ENCODE data around the gene RALGPS1. TPM values are rescaled to one million over a fixed set of nuclear protein-coding genes. Genes with fewer than 3 reads are reported as not detected.
"Not testable (repeated sequence)": the region's sequence is repeated elsewhere in the genome, so short reads cannot be mapped to it uniquely, and the experiment has no call there.

RALGPS1 gene
- total RNA-seq, 2 donors from 2014 or later = 9.7 to 17.7 TPM

DNA sequence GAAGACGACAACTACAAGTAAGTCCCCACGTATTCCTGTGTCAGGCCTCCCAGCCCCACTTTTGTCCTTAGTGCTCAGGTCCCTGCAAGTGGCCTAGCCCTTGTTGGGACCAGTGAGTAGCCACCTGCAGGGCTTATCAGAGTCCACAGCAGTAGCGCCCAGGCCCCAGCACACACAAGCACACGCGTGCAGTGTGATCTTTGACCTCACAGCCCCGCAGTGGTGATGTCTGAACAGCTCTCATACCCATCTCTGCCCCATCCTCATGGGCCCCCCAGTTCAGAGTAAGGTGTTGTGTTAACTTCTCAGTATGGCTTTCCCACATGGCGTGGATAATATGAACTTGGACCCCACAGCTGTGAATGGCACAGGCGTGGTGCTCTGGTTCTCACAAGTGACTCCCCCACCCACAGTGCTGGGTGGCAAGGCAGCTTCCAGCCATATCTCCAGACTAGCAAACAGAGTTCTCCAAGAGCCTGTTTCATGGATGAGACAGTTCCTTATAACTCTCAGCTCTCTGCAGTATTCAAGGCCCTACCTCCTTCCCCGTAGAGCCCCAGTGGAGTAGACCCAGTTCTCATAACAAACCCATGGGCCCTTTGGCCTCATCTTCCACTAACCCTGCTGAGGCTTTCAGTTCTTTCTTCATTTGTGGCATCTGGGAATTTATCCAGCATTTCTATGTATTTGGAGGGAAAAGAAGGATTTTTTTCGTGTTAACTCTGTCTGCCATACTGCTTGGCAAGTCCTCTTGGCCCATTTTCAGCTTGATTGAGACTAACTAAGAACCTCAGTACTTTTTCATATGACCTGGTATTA lies 254.4 kb downstream of the RALGPS1 start:
- H3K27me3 ChIP-seq = no peaks in the 10 kb centered on the region
- no peaks in the 10 kb centered on the region for H3K9me3 ChIP-seq
- H3K4me1 ChIP-seq = peaks cover 0 to 2% of the 10 kb centered on the region in 2 donors
- H3K36me3 ChIP-seq = no peaks in the 10 kb centered on the region
- H3K27ac ChIP-seq = no peak overlapping the region
- TF ChIP-seq, protein P1, sequence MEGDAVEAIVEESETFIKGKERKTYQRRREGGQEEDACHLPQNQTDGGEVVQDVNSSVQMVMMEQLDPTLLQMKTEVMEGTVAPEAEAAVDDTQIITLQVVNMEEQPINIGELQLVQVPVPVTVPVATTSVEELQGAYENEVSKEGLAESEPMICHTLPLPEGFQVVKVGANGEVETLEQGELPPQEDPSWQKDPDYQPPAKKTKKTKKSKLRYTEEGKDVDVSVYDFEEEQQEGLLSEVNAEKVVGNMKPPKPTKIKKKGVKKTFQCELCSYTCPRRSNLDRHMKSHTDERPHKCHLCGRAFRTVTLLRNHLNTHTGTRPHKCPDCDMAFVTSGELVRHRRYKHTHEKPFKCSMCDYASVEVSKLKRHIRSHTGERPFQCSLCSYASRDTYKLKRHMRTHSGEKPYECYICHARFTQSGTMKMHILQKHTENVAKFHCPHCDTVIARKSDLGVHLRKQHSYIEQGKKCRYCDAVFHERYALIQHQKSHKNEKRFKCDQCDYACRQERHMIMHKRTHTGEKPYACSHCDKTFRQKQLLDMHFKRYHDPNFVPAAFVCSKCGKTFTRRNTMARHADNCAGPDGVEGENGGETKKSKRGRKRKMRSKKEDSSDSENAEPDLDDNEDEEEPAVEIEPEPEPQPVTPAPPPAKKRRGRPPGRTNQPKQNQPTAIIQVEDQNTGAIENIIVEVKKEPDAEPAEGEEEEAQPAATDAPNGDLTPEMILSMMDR (IDR thresholded peaks at IDR 0.05) = no peak
- no peak overlapping the region for H3K4me3 ChIP-seq
- no peak for DNase-seq (ENCODE audit: low spot score)

DNA sequence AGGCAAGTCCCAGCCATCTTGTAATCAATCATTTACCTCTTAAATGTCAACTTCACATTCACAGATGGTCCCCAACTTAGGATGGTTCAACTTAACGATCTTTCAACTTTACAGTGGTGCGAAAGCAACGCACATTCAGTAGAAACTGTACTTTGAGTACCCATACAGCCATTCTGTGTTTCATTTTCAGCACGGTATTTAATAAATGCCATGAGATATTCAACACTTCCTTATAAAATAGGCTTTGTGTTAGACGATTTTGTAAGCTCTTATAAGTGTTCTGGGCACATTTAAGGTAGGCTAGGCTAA lies 254.9 kb downstream of the RALGPS1 start:
- Histone ChIP-seq H3K9me3 (no peaks in the 10 kb centered on the region), H3K27me3 (no peaks in the 10 kb centered on the region), H3K4me1 (no peaks in the 10 kb centered on the region), H3K36me3 (no peaks in the 10 kb centered on the region), H3K27ac (no peak overlapping the region), H3K4me3 (no peak overlapping the region)
- TF ChIP-seq, protein P1 (IDR thresholded peaks at IDR 0.05) = no peak
- no peak for DNase-seq (ENCODE audit: low spot score)

- DNase-seq (ENCODE audit: low spot score) = no peak
- H3K36me3 ChIP-seq = no peaks in the 10 kb centered on the region
- H3K9me3 ChIP-seq = no peaks in the 10 kb centered on the region
- no peak overlapping the region for H3K27ac ChIP-seq
- no peaks in the 10 kb centered on the region for H3K27me3 ChIP-seq
- no peak overlapping the region for H3K4me3 ChIP-seq
- no peaks in the 10 kb centered on the region for H3K4me1 ChIP-seq
- TF ChIP-seq, protein P1 (IDR thresholded peaks at IDR 0.05) = no peak
Observed at GRCh38 chr9:127170103-127170502, 255.5 kb downstream of the RALGPS1 start.

DNA sequence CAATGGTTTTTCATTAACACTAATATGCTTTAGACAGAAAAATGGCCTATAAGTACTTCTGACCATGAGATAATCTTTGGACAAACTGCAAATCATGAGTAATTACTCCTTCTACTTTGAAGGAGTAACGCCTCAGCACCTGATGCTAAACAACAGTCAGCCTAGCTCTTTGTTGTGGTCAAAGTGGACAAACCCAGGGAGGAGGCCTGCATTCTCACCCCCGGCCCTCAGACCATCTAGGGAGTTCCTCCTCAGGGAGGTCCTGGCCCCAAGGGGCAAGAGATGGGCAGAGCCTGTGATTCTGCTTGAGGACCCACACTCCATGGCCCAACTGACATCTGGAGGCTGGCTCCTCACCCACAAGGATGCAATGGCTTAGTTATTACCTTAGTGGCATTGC lies 256.1 kb downstream of the RALGPS1 start:
- H3K4me1 ChIP-seq = no peaks in the 10 kb centered on the region
- H3K36me3 ChIP-seq = no peaks in the 10 kb centered on the region
- peak; percentile 52 for DNase-seq (ENCODE audit: low spot score)
- TF ChIP-seq, protein P1 (IDR thresholded peaks at IDR 0.05) = no peak
- no peaks in the 10 kb centered on the region for H3K27me3 ChIP-seq
- no peaks in the 10 kb centered on the region for H3K9me3 ChIP-seq
- no peak overlapping the region for H3K4me3 ChIP-seq
- H3K27ac ChIP-seq = no peak overlapping the region

DNA sequence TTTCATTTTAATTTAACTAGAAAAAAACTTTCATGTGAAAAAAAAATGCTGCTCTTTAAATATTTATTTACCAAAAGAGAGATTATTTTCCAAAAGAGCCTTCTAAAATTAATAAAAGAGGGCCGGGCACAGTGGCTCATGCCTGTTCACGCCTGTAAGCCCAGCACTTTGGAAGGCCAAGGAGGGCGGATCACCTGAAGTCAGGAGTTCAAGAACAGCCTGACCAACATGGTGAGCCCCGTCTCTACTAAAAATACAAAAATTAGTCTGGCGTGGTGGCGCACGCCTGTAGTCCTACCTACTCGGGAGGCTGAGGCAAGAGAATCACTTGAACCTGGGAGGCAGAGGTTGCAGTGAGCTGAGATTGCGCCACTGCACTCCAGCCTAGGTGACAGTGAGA lies 256.8 kb downstream of the RALGPS1 start:
- not testable (repeated sequence) for H3K27me3 ChIP-seq, H3K9me3 ChIP-seq, H3K4me1 ChIP-seq, H3K27ac ChIP-seq, H3K36me3 ChIP-seq, H3K4me3 ChIP-seq
- DNase-seq (ENCODE audit: low spot score) = peak; percentile 56

DNA sequence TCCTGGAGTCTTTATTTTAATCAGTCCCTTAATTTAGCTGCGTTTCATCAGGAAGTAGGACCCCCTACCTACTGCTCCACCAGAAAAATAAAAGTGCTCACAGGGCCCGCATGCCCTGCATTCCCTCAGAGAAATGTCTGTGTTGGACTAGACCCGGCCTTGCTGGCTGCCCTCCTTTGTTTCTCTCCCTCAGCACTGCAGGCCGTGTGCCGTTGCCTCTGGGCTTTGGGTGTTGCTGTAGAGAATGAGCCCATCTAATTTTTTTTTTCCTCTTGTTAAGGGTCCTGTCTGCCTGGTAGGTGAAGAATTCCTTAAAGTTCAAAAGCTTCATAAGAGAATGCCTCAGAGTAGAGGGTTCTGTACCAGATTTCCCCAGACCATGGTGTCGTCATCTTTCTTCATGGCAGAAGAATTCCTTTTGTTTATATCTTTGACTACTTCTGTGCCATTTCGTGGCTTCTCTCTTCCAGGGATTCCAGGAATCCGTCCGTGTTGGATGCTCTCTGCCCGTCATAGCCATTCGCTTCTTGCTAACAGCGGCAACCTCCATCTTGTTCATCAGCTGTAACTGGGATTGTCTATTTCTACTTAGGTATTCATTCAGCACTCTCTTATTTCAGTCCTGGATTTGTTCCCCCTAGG lies 257.6 kb downstream of the RALGPS1 start:
- TF ChIP-seq, protein P1 (IDR thresholded peaks at IDR 0.05) = no peak
- no peaks in the 10 kb centered on the region for H3K36me3 ChIP-seq
- H3K27me3 ChIP-seq = no peaks in the 10 kb centered on the region
- no peak for DNase-seq (ENCODE audit: low spot score)
- H3K4me1 ChIP-seq = no peaks in the 10 kb centered on the region
- no peak overlapping the region for H3K27ac ChIP-seq
- H3K4me3 ChIP-seq = no peak overlapping the region
- H3K9me3 ChIP-seq = no peaks in the 10 kb centered on the region

Data from right atrium auricular region (tissue), 2 donors.